Breast epithelium (tissue), 4 donors: ENCODE measurements around the gene MPRIP. TPM values are rescaled to one million over a fixed set of nuclear protein-coding genes. Genes with fewer than 3 reads are reported as not detected.
A peak's percentile ranks its signal among the peaks of the same experiment; 100 is the strongest.

ENCODE experiments used
- DNase-seq, 2 donors: peaks; one replicate each; pipeline ENCODE4 v3.0.0-alpha.2; 2019; ENCODE audit warnings: low spot score in 2 of 2
- H3K27ac ChIP-seq, 2 donors: fragments of 200-600 bp; sonication (generic) in 1 of 2; one replicate each; pipeline ENCODE4 v1.5.1; 2016 to 2019; ENCODE audit warnings: mild to moderate bottlenecking in 1 of 2
- H3K27me3 ChIP-seq, 2 donors: fragments of 200-600 bp; sonication (generic) in 1 of 2; one replicate each; pipeline versions ENCODE4 v1.5.1 to v1.6.0; 2017 to 2019; ENCODE audit warnings: control low read depth in 1 of 2, mild to moderate bottlenecking in 1 of 2
- H3K36me3 ChIP-seq: fragments of 200-600 bp; one replicate; pipeline ENCODE4 v1.5.1; 2019
- H3K4me1 ChIP-seq, 2 donors: fragments of 200-600 bp; sonication (generic); one replicate each; pipeline ENCODE4 v1.5.1; 2016 to 2019; ENCODE audit warnings: control low read depth in 1 of 2
- H3K4me3 ChIP-seq, 3 donors: fragments of 200-600 bp; sonication (generic); 1 replicate in 2 of 3; 2 replicates in 1 of 3; pipeline ENCODE4 v1.5.1; 2016 to 2019; ENCODE audit warnings: mild to moderate bottlenecking in 3 of 3, moderate library complexity in 2 of 3
- H3K9me3 ChIP-seq, 2 donors: fragments of 200-600 bp; sonication (generic) in 1 of 2; one replicate each; pipeline ENCODE4 v1.5.1; 2016 to 2019; ENCODE audit warnings: control low read depth in 1 of 2
- CTCF ChIP-seq, 3 donors: fragments of 450-650 bp; IDR thresholded peaks; one replicate each; pipeline ENCODE4 v1.5.1; 2016 to 2017; ENCODE audit warnings: antibody characterized with exemption in 3 of 3, mild to moderate bottlenecking in 3 of 3, moderate library complexity in 3 of 3
- POLR2A ChIP-seq: fragments of 450-650 bp; IDR thresholded peaks from one replicate; pipeline ENCODE4 v1.6.1; 2016; ENCODE audit warnings: antibody characterized with exemption, mild to moderate bottlenecking, moderate library complexity
- POLR2AphosphoS5 ChIP-seq, 3 donors: sonication (generic); formaldehyde crosslinking; IDR thresholded peaks; one replicate each; pipeline ENCODE4 v1.6.1; 2017; ENCODE audit warnings: antibody characterized with exemption in 3 of 3
- intact Hi-C: fragments of 100-400 bp; cut with DNase I; formaldehyde crosslinking; loops from one replicate; pipeline ENCODE4 v1.15.1; 2023; ENCODE audit warnings: low total_unique reads
- total RNA-seq, 3 donors: library from RNA; depleted of rRNA; stranded (reverse); fragments of >200 nt; gene quantifications; one replicate each; pipeline ENCODE4 v1.1.0, GENCODE V29; 2016

Gene MPRIP
- total RNA-seq, 3 donors from 2014 or later: 93.1 to 136 (median 124) TPM

- H3K4me3 ChIP-seq: no peak overlapping the region
- intact Hi-C loops: no loop called here
- no peak for TF ChIP-seq CTCF (IDR thresholded peaks at IDR 0.05)
- TF ChIP-seq POLR2AphosphoS5 (IDR thresholded peaks at IDR 0.05): no peak
- no peak for TF ChIP-seq POLR2A
- no peaks in the 10 kb centered on the region for H3K36me3 ChIP-seq
- H3K9me3 ChIP-seq: no peaks in the 10 kb centered on the region
- no peak for DNase-seq
- no peaks in the 10 kb centered on the region for H3K27me3 ChIP-seq
- H3K4me1 ChIP-seq: peaks cover 8 to 19% of the 10 kb centered on the region in 2 donors
- peak overlapping the region; percentile 83 to 93 for H3K27ac ChIP-seq
These were observed 161.0 kb downstream of the MPRIP start for GRCh38 chr17:17203173-17203730.

- peak overlapping the region in 1 of 3 donors; percentile 74 for H3K4me3 ChIP-seq
- H3K4me1 ChIP-seq: peaks cover 8 to 19% of the 10 kb centered on the region in 2 donors
- H3K9me3 ChIP-seq: no peaks in the 10 kb centered on the region
- TF ChIP-seq POLR2A (no peak), POLR2AphosphoS5 (IDR thresholded peaks at IDR 0.05) (peak in 2 of 3 donors; percentile 11 to 54)
- DNase-seq: peak; percentile 72 to 85
- intact Hi-C loops: no loop called here
- no peaks in the 10 kb centered on the region for H3K27me3 ChIP-seq
- no peaks in the 10 kb centered on the region for H3K36me3 ChIP-seq
- peak overlapping the region; percentile 83 to 93 for H3K27ac ChIP-seq
These were observed 161.9 kb downstream of the MPRIP start for GRCh38 chr17:17204041-17204591.

GRCh38 chr17:17204635-17205231, 162.5 kb downstream of the MPRIP start:
- H3K9me3 ChIP-seq: no peaks in the 10 kb centered on the region
- peak overlapping the region; percentile 93 to 95 for H3K27ac ChIP-seq
- intact Hi-C loops: loop anchor here (5.0 kb wide), 1 partner anchor 52 kb away; no protein-coding TSS in a partner anchor
- H3K4me1 ChIP-seq: peaks cover 8 to 19% of the 10 kb centered on the region in 2 donors
- H3K36me3 ChIP-seq: no peaks in the 10 kb centered on the region
- DNase-seq: no peak
- no peak for TF ChIP-seq POLR2AphosphoS5 (IDR thresholded peaks at IDR 0.05)
- TF ChIP-seq POLR2A: no peak
- TF ChIP-seq CTCF (IDR thresholded peaks at IDR 0.05): no peak
- H3K4me3 ChIP-seq: peak overlapping the region; percentile 49 to 74 (median 58)
- no peaks in the 10 kb centered on the region for H3K27me3 ChIP-seq

- H3K27ac ChIP-seq: peak overlapping the region; percentile 93 to 95
- no peaks in the 10 kb centered on the region for H3K9me3 ChIP-seq
- no peak for TF ChIP-seq POLR2AphosphoS5 (IDR thresholded peaks at IDR 0.05)
- no peak for TF ChIP-seq POLR2A
- TF ChIP-seq CTCF (IDR thresholded peaks at IDR 0.05): no peak
- H3K27me3 ChIP-seq: no peaks in the 10 kb centered on the region
- DNase-seq: no peak
- intact Hi-C loops: loop anchor here (5.0 kb wide), 1 partner anchor 53 kb away; no protein-coding TSS in a partner anchor
- peaks cover 8 to 19% of the 10 kb centered on the region in 2 donors for H3K4me1 ChIP-seq
- H3K36me3 ChIP-seq: no peaks in the 10 kb centered on the region
- peak overlapping the region; percentile 49 to 74 (median 58) for H3K4me3 ChIP-seq
These were observed 163.3 kb downstream of the MPRIP start for GRCh38 chr17:17205368-17206123.

GRCh38 chr17:17206124-17206912, 164.1 kb downstream of the MPRIP start, which contains the start of gene PLD6:
Gene PLD6 (minus strand): TSS chr17:17206333. CDS start chr17:17206286, 47 bp downstream.
- Histone ChIP-seq H3K27me3 (no peaks in the 10 kb centered on the region), H3K4me3 (peak within 1 kb of the TSS; percentile 49 to 74 (median 58)), H3K27ac (peak within 1 kb of the TSS; percentile 93 to 95), H3K36me3 (no peaks in the 10 kb centered on the region), H3K4me1 (peaks cover 8 to 19% of the 10 kb centered on the region in 2 donors), H3K9me3 (no peaks in the 10 kb centered on the region)
- intact Hi-C loops: loop anchor here (5.0 kb wide), 1 partner anchor 54 kb away; no protein-coding TSS in a partner anchor
- DNase-seq: peak; percentile 80 to 87
- TF ChIP-seq CTCF (IDR thresholded peaks at IDR 0.05): no peak
- peak; percentile 56 to 66 (median 57) for TF ChIP-seq POLR2AphosphoS5 (IDR thresholded peaks at IDR 0.05)
